PFSK-1 (cell line): Measurements from ENCODE around the gene ACAT2.

Source experiments
- FOXP2 ChIP-seq: optimal IDR thresholded peaks from 2 replicates; pipeline ENCODE3; 2011; ENCODE audit warnings: borderline replicate concordance, control low read depth, inconsistent platforms; ENCODE audit not compliant: insufficient read depth; ENCODE audit errors: extremely low read length, extremely low read depth
- POLR2AphosphoS5 ChIP-seq: IDR thresholded peaks from 2 replicates; pipeline ENCODE4 v1.6.1; 2012; ENCODE audit warnings: low read depth, mild to moderate bottlenecking, control low read depth, low read length, moderate library complexity
- REST ChIP-seq, 2 experiments: IDR thresholded peaks; 2 replicates each; pipeline versions ENCODE4 v1.6.1 to v1.8.0; 2011 to 2012; ENCODE audit warnings: low read depth in 2 of 2, low read length in 2 of 2, control low read depth in 1 of 2, inconsistent platforms in 1 of 2, mild to moderate bottlenecking in 1 of 2, moderate library complexity in 1 of 2; ENCODE audit not compliant: insufficient read depth in 1 of 2
- SIN3A ChIP-seq: IDR thresholded peaks from 2 replicates; pipeline ENCODE4 v1.6.1; 2012; ENCODE audit warnings: mild to moderate bottlenecking, low read length, moderate library complexity, borderline replicate concordance; ENCODE audit not compliant: insufficient read depth
- TAF1 ChIP-seq: IDR thresholded peaks from 2 replicates; pipeline ENCODE4 v1.6.1; 2012; ENCODE audit warnings: low read length, control low read depth, borderline replicate concordance; ENCODE audit not compliant: insufficient read depth

GRCh38 chr6:159778131-159778530, 16.3 kb downstream of the ACAT2 start:
- TF ChIP-seq TAF1 (no peak), SIN3A (no peak), POLR2AphosphoS5 (no peak), REST (IDR thresholded peaks at IDR 0.05; ENCODE audit: insufficient read depth in 1 of 2, low read depth in 2 of 2, low read length in 2 of 2) (no peak), FOXP2 (no peak)
